Adrenal gland (tissue), 12 donors: ENCODE data around the gene PUS1. TPM values are rescaled to one million over a fixed set of nuclear protein-coding genes. Genes with fewer than 3 reads are reported as not detected.

ENCODE experiments used
- DNase-seq, 7 donors: peaks; one replicate each; pipeline ENCODE4 v3.0.0-alpha.2; 2019 to 2020
- H3K27ac ChIP-seq, 5 donors: fragments of 200-600 bp; sonication (generic) in 4 of 5; 1 replicate in 3 of 5; 2 replicates in 2 of 5; pipeline versions ENCODE4 v1.5.1 to v1.8.0; 2016 to 2020; ENCODE audit warnings: mild to moderate bottlenecking in 1 of 5
- H3K27me3 ChIP-seq: fragments of 200-600 bp; 2 replicates; pipeline ENCODE4 v1.8.0; 2021
- H3K36me3 ChIP-seq, 2 donors: fragments of 200-600 bp; replicated peaks in 1 of 2; 1 replicate in 1 of 2; 2 replicates in 1 of 2; pipeline versions ENCODE4 v1.5.1 to v1.8.0; 2018 to 2022
- H3K4me1 ChIP-seq, 2 donors: fragments of 200-600 bp; replicated peaks in 1 of 2; 1 replicate in 1 of 2; 2 replicates in 1 of 2; pipeline versions ENCODE4 v1.5.1 to v1.8.0; 2018 to 2021
- H3K4me3 ChIP-seq, 4 donors: fragments of 200-600 bp; sonication (generic) in 3 of 4; one replicate each; pipeline ENCODE4 v1.5.1; 2016 to 2018
- H3K9me3 ChIP-seq, 3 donors: fragments of 200-600 bp; sonication (generic) in 1 of 3; replicated peaks in 1 of 3; 1 replicate in 2 of 3; 2 replicates in 1 of 3; pipeline versions ENCODE4 v1.5.1 to v1.8.0; 2016 to 2021
- CTCF ChIP-seq, 6 experiments: fragments of 450-650 bp in 4 of 6; fragments of 200-600 bp in 2 of 6; sonication (generic) in 1 of 6; IDR thresholded peaks; 1 replicate in 5 of 6; 2 replicates in 1 of 6; pipeline versions ENCODE4 v1.5.1 to v1.8.0; 2016 to 2021; ENCODE audit warnings: antibody characterized with exemption in 6 of 6, mild to moderate bottlenecking in 2 of 6, moderate library complexity in 1 of 6
- POLR2A ChIP-seq, 2 donors: fragments of 450-650 bp; IDR thresholded peaks; one replicate each; pipeline ENCODE4 v1.6.1; 2017; ENCODE audit warnings: antibody characterized with exemption in 2 of 2, mild to moderate bottlenecking in 2 of 2, moderate library complexity in 1 of 2
- WGBS, 4 donors: extraction: QIAGEN DNeasy Blood & Tissue Kit in 2 of 4; methylation state at CpG; one replicate each; pipeline versions ENCODE4 v1.1.5 to v1.1.7; 2013 to 2017; 5-methylcytosine and 5-hydroxymethylcytosine counted together
- intact Hi-C, 2 donors: fragments of 100-400 bp; cut with DNase I; formaldehyde crosslinking; loops; one replicate each; pipeline versions ENCODE4 v1.14.1 to v1.15.0; 2022 to 2023
- polyA plus RNA-seq, 3 donors: library from polyadenylated mRNA; stranded (reverse); fragments of 200-250 nt in 2 of 3; fragments of 350-450 nt in 1 of 3; fragmentation: Illumina TruSeq in 1 of 3; extraction: RNeasy Lipid Tissue Mini Kit (QIAGEN cat#74804) in 1 of 3; gene quantifications; one replicate each; pipeline ENCODE4 v1.2.3, GENCODE V29; 2013 to 2014
- total RNA-seq, 9 donors: library from RNA; depleted of rRNA in 4 of 9; stranded (reverse); fragments of >200 nt in 4 of 9; fragments of 120-200 nt in 1 of 9; fragmentation: NEBNext Ultra II Directional in 1 of 9; extraction: Animal tissue kit (Norgen Biotek cat#: 25700) in 1 of 9; gene quantifications; one replicate each; pipeline versions ENCODE4 v1.1.0 to v1.2.4, GENCODE V29; 2013 to 2023
- donor health status: healthy with polysubstance abuse.
- donor health status: Bipolar disorder and iron deficiency.
- donor health status: DM: yes; HTN: yes; CAD: no.
- donor health status: DM: no; HTN: no; CAD: no.
- donor health status: DM: no; HTN: no; CAD: no.
- donor health status: DM: yes; HTN: yes; CAD: no.

Gene PUS1
- total and polyA plus RNA-seq, 12 donors: 10.0 to 57.4 (median 24.5) TPM

DNA sequence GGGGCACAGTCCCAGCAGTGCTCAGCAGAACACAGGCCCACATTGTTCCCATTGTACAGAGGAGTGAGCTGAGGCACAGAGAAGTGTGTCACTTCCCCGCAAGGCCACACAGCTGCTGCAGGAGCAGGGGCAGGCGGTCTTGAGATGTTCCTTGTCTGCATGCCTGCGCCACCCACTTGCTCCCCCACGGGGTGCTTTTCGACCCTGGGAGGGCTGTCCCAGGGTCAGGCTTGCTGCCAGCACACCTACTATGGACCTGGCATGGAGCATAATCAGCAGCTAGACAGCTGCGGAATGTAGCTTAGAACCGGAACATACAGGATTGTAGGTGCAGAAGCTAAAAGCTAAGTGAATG, 12.9 kb downstream of the PUS1 start:
- no peaks in the 10 kb centered on the region for H3K9me3 ChIP-seq
- H3K27ac ChIP-seq: no peak overlapping the region
- WGBS, 4 donors: 91 to 100% (median 94%) methylated on average over 2 to 7 of the region's 7 CpGs
- H3K4me1 ChIP-seq: no peaks in the 10 kb centered on the region
- DNase-seq: peak in 2 of 7 donors; percentile 12 to 29
- no peak for TF ChIP-seq CTCF (IDR thresholded peaks at IDR 0.05)
- TF ChIP-seq POLR2A (IDR thresholded peaks at IDR 0.05): no peak
- intact Hi-C loops: loop anchor here in 1 of 2 donors (10.0 kb wide), 1 partner anchor 87 kb away; no protein-coding TSS in a partner anchor
- H3K4me3 ChIP-seq: no peak overlapping the region
- peaks cover 0 to 35% of the 10 kb centered on the region in 2 donors for H3K36me3 ChIP-seq
- no peaks in the 10 kb centered on the region for H3K27me3 ChIP-seq

DNA sequence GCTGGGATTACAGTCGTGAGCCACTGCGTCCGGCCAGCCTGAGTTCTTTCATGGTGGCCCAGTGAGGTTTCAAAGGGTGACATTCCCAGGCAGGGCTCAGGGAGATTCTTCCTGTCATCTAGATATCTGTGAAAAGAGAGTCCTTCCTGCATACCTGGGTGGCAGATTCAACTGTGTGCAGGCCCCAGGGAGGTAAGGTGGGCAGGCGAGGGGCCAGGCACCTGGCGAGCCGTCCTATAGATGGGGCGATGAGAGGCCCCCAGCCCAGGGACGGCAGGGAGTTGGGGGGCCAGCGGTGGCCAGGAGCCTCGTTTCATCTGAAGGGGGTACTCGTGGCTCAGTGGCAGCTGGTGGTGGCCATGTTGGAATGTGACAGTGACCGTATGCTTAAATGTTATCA, 13.6 kb downstream of the PUS1 start:
- Histone ChIP-seq H3K27me3 (no peaks in the 10 kb centered on the region), H3K4me3 (no peak overlapping the region), H3K27ac (no peak overlapping the region), H3K4me1 (peaks cover 0 to 2% of the 10 kb centered on the region in 2 donors), H3K9me3 (no peaks in the 10 kb centered on the region), H3K36me3 (peaks cover 0 to 35% of the 10 kb centered on the region in 2 donors)
- 95 to 98% (median 96%) methylated on average over 11 to 12 of the region's 12 CpGs for WGBS, 4 donors
- TF ChIP-seq CTCF (IDR thresholded peaks at IDR 0.05) (no peak), POLR2A (IDR thresholded peaks at IDR 0.05) (no peak)
- intact Hi-C loops: loop anchor here in 1 of 2 donors (10.0 kb wide), 1 partner anchor 88 kb away; no protein-coding TSS in a partner anchor
- peak in 3 of 7 donors; percentile 2 to 36 (median 8) for DNase-seq

- TF ChIP-seq CTCF (IDR thresholded peaks at IDR 0.05) (no peak), POLR2A (IDR thresholded peaks at IDR 0.05) (no peak)
- Histone ChIP-seq H3K4me3 (no peak overlapping the region), H3K4me1 (peaks cover 0 to 9% of the 10 kb centered on the region in 2 donors), H3K9me3 (no peaks in the 10 kb centered on the region), H3K36me3 (peaks cover 0 to 35% of the 10 kb centered on the region in 2 donors), H3K27ac (no peak overlapping the region), H3K27me3 (no peaks in the 10 kb centered on the region)
- WGBS, 4 donors: 96 to 99% (median 97%) methylated on average over 8 of the region's 8 CpGs
- peak in 3 of 7 donors; percentile 1 to 27 (median 5) for DNase-seq
- intact Hi-C loops: loop anchor here in 1 of 2 donors (10.0 kb wide), 1 partner anchor 89 kb away; no protein-coding TSS in a partner anchor
Observed at GRCh38 chr12:131943389-131943788, 14.3 kb downstream of the PUS1 start.

DNA sequence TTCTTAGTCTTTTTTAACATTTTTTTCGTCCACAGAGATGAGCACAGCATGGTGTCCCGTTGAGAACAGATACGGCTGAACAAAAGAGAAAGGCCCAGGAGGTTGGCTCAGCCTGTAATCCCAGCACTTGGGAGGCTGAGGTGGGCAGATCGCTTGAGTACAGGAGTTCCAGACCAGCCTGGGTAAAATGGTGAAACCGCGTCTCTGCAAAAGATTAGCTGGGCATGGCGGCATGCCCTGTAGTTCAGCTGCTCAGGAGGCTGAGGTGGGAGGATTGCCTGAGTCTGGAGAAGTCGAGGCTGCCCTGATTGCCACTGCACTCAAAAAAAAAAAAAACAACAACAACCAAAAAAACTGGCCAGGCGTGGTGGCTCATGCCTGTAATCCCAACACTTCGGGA, 14.8 kb downstream of the PUS1 start:
- Histone ChIP-seq H3K9me3 (no peaks in the 10 kb centered on the region), H3K27me3 (no peaks in the 10 kb centered on the region), H3K27ac (no peak overlapping the region), H3K36me3 (peaks cover 0 to 34% of the 10 kb centered on the region in 2 donors), H3K4me1 (peaks cover 3 to 14% of the 10 kb centered on the region in 2 donors), H3K4me3 (no peak overlapping the region)
- WGBS, 4 donors: 95 to 97% (median 95%) methylated on average over 10 of the region's 10 CpGs
- TF ChIP-seq POLR2A (IDR thresholded peaks at IDR 0.05) (no peak), CTCF (IDR thresholded peaks at IDR 0.05) (no peak)
- intact Hi-C loops: loop anchor here in 1 of 2 donors (10.0 kb wide), 1 partner anchor 89 kb away; no protein-coding TSS in a partner anchor
- DNase-seq: peak in 3 of 7 donors; percentile 2 to 36 (median 10)
